HepG2 (cell line): ENCODE results near the gene SH3BP5. TPM values are rescaled to one million over a fixed set of nuclear protein-coding genes. Genes with fewer than 3 reads are reported as not detected.

ENCODE experiments used
- ATAC-seq: fragments of 200-7000 bp; cut with Tn5 transposase; 3 replicates; pipeline ENCODE4 v1.9.1; 2020; ENCODE audit warnings: mild to moderate bottlenecking, moderate library complexity
- BruUV-seq: library from RNA; stranded (reverse); fragments of 400-500 nt; replicated peaks from 2 replicates; lab custom pipeline; 2021; lab: Mats Ljungman, UMichigan
- CTCF ChIA-PET: fragments of 300-600 bp; formaldehyde crosslinking; extraction: SDS; loops from one replicate; lab custom pipeline; 2021; ENCODE audit warnings: low total read pairs, inconsistent platforms, low intra/inter-chr PET ratio; lab: Yijun Ruan, JAX
- POLR2A ChIA-PET: fragments of 350-600 bp; sonication (Branson Sonifier 250); formaldehyde crosslinking; loops from one replicate; lab custom pipeline; 2020; ENCODE audit warnings: antibody characterized with exemption, inconsistent platforms; lab: Yijun Ruan, JAX
- DNase-seq: peaks from one replicate; pipeline ENCODE4 v3.0.0-alpha.2; 2015; ENCODE audit warnings: low spot score
- FAIRE-seq: peaks from 3 replicates; lab custom pipeline; 2011; peaks lifted over from hg19 to GRCh38; lab: Jason Lieb, UNC
- H2AFZ ChIP-seq: one replicate; pipeline ENCODE4 v1.6.1; 2011; ENCODE audit warnings: low read length, inconsistent platforms
- H3K27ac ChIP-seq: fragments of 300-600 bp; 3 replicates; pipeline ENCODE4 v1.8.0; 2011; ENCODE audit warnings: mixed run types, mild to moderate bottlenecking, mixed read lengths, low read length, inconsistent platforms; ENCODE audit not compliant: insufficient read depth; ENCODE audit errors: extremely low read length
- H3K27me3 ChIP-seq, 2 experiments: fragments of 200-600 bp in 1 of 2; 2 replicates in 1 of 2; 3 replicates in 1 of 2; pipeline versions ENCODE4 v1.6.0 to v1.8.0; 2011; ENCODE audit warnings: low read length in 2 of 2, mild to moderate bottlenecking in 2 of 2, moderate library complexity in 2 of 2, inconsistent platforms in 1 of 2; ENCODE audit not compliant: insufficient read depth in 2 of 2, control insufficient read depth in 1 of 2
- H3K36me3 ChIP-seq, 2 experiments: fragments of 200-600 bp in 1 of 2; replicated peaks in 1 of 2; 2 replicates in 1 of 2; 3 replicates in 1 of 2; pipeline versions ENCODE4 v1.5.1 to v1.8.0; 2011; ENCODE audit warnings: low read length in 2 of 2, inconsistent platforms in 1 of 2; ENCODE audit not compliant: insufficient read depth in 2 of 2, control insufficient read depth in 1 of 2
- H3K4me1 ChIP-seq: 2 replicates; pipeline ENCODE4 v1.5.1; 2012; ENCODE audit warnings: low read length, inconsistent platforms; ENCODE audit not compliant: insufficient read depth
- H3K4me2 ChIP-seq: 2 replicates; pipeline ENCODE4 v1.6.0; 2011; ENCODE audit warnings: low read depth, low read length, inconsistent platforms
- H3K4me3 ChIP-seq, 3 experiments: fragments of 200-600 bp in 1 of 3; sonication (generic), shearing (Covaris generic) in 1 of 3; replicated peaks in 1 of 3; 2 replicates each; pipeline ENCODE4 v1.5.1; 2011 to 2016; ENCODE audit warnings: low read length in 3 of 3, inconsistent platforms in 2 of 3, low read depth in 2 of 3, mild to moderate bottlenecking in 2 of 3, control low read depth in 1 of 3, mixed read lengths in 1 of 3; ENCODE audit not compliant: insufficient read depth in 1 of 3
- H3K79me2 ChIP-seq: one replicate; pipeline ENCODE4 v1.6.1; 2011; ENCODE audit warnings: low read length, inconsistent platforms; ENCODE audit not compliant: insufficient read depth
- H3K9ac ChIP-seq: 2 replicates; pipeline ENCODE4 v1.6.0; 2011; ENCODE audit warnings: mild to moderate bottlenecking, low read depth, low read length, inconsistent platforms; ENCODE audit not compliant: insufficient read depth
- H3K9me3 ChIP-seq: 2 replicates; pipeline ENCODE4 v1.5.1; 2012; ENCODE audit warnings: mild to moderate bottlenecking, low read length
- H4K20me1 ChIP-seq: 2 replicates; pipeline ENCODE4 v1.6.0; 2011; ENCODE audit warnings: inconsistent platforms, mild to moderate bottlenecking, low read length, moderate library complexity; ENCODE audit not compliant: insufficient read depth
- CREM ChIP-seq, 2 experiments: sonication (generic) in 1 of 2; formaldehyde crosslinking in 1 of 2; IDR thresholded peaks; 2 replicates each; pipeline versions ENCODE4 v1.4.0 to v1.6.1; 2016 to 2020; ENCODE audit warnings: antibody characterized with exemption in 1 of 2, mild to moderate bottlenecking in 1 of 2, missing genetic modification reagents in 1 of 2
- DDIT3 ChIP-seq: sonication (generic); formaldehyde crosslinking; IDR thresholded peaks from 2 replicates; pipeline ENCODE4 v1.4.0; 2020; ENCODE audit warnings: mild to moderate bottlenecking, missing genetic modification reagents
- FOXK2 ChIP-seq: fragments of 450-650 bp; IDR thresholded peaks from 2 replicates; pipeline ENCODE4 v1.6.1; 2016
- GLI4 ChIP-seq: sonication (generic); formaldehyde crosslinking; IDR thresholded peaks from 2 replicates; pipeline ENCODE4 v1.5.1; 2020; ENCODE audit warnings: missing genetic modification reagents, mild to moderate bottlenecking, moderate library complexity, borderline replicate concordance
- GTF3A ChIP-seq: sonication (generic); formaldehyde crosslinking; conservative IDR thresholded peaks from 2 replicates; pipeline ENCODE4 v1.4.0; 2020; ENCODE audit warnings: mild to moderate bottlenecking, missing genetic modification reagents
- HOXA3 ChIP-seq: sonication (generic); formaldehyde crosslinking; IDR thresholded peaks from 2 replicates; pipeline ENCODE4 v1.5.0; 2020; ENCODE audit warnings: missing genetic modification reagents
- KAT2B ChIP-seq: fragments of 150-350 bp; IDR thresholded peaks from 2 replicates; pipeline ENCODE4 v1.6.1; 2014; ENCODE audit warnings: low read depth, low read length, borderline replicate concordance
- KLF13 ChIP-seq: sonication (generic); formaldehyde crosslinking; IDR thresholded peaks from 2 replicates; pipeline ENCODE4 v1.4.0; 2020; ENCODE audit warnings: mild to moderate bottlenecking, missing genetic modification reagents
- RFX3 ChIP-seq: IDR thresholded peaks from 2 replicates; pipeline ENCODE4 v1.6.1; 2016; ENCODE audit warnings: missing biosample characterization, missing genetic modification reagents
- SSRP1 ChIP-seq: IDR thresholded peaks from 2 replicates; pipeline ENCODE4 v1.6.1; 2016; ENCODE audit warnings: control low read depth
- ZBTB21 ChIP-seq: sonication (generic); formaldehyde crosslinking; IDR thresholded peaks from 2 replicates; pipeline ENCODE4 v1.4.0; 2020; ENCODE audit warnings: missing genetic modification reagents
- ZBTB7B ChIP-seq: sonication (generic); formaldehyde crosslinking; IDR thresholded peaks from 2 replicates; pipeline ENCODE4 v1.4.0; 2020; ENCODE audit warnings: missing genetic modification reagents
- ZFP36L2 ChIP-seq: sonication (generic); formaldehyde crosslinking; IDR thresholded peaks from 2 replicates; pipeline ENCODE4 v1.4.0; 2020; ENCODE audit warnings: missing genetic modification reagents
- ZNF264 ChIP-seq: sonication (generic); formaldehyde crosslinking; IDR thresholded peaks from 2 replicates; pipeline ENCODE4 v1.4.0; 2020; ENCODE audit warnings: missing genetic modification reagents
- ZNF33A ChIP-seq: sonication (generic); formaldehyde crosslinking; IDR thresholded peaks from 2 replicates; pipeline ENCODE4 v1.5.1; 2020; ENCODE audit warnings: missing genetic modification reagents, mild to moderate bottlenecking, moderate library complexity, borderline replicate concordance
- ZNF354B ChIP-seq: sonication (generic); formaldehyde crosslinking; IDR thresholded peaks from 2 replicates; pipeline ENCODE4 v1.8.0; 2022; ENCODE audit warnings: mild to moderate bottlenecking, missing genetic modification reagents
- ZNF557 ChIP-seq: sonication (generic); formaldehyde crosslinking; IDR thresholded peaks from 2 replicates; pipeline ENCODE4 v1.4.0; 2020; ENCODE audit warnings: missing genetic modification reagents
- ZNF577 ChIP-seq: sonication (generic); formaldehyde crosslinking; IDR thresholded peaks from 2 replicates; pipeline ENCODE4 v1.4.0; 2020; ENCODE audit warnings: mild to moderate bottlenecking, low read depth, missing genetic modification reagents, borderline replicate concordance
- ZNF598 ChIP-seq: sonication (generic); formaldehyde crosslinking; IDR thresholded peaks from 2 replicates; pipeline ENCODE4 v1.5.1; 2020; ENCODE audit warnings: mild to moderate bottlenecking, missing genetic modification reagents, borderline replicate concordance
- ZNF720 ChIP-seq: sonication (generic); formaldehyde crosslinking; IDR thresholded peaks from 2 replicates; pipeline ENCODE4 v1.4.0; 2020; ENCODE audit warnings: missing genetic modification reagents
- ZSCAN22 ChIP-seq: sonication (generic); formaldehyde crosslinking; IDR thresholded peaks from 2 replicates; pipeline ENCODE4 v1.4.0; 2020; ENCODE audit warnings: mild to moderate bottlenecking, missing genetic modification reagents
- ZSCAN9 ChIP-seq: IDR thresholded peaks from 2 replicates; pipeline ENCODE4 v1.6.1; 2016; ENCODE audit warnings: borderline replicate concordance
- WGBS: methylation state at CpG from one replicate; pipeline ENCODE4 v1.1.6; 2017; ENCODE audit warnings: low lambda C conversion rate; 5-methylcytosine and 5-hydroxymethylcytosine counted together
- in situ Hi-C: cut with HindIII; loops from 2 replicates; pipeline ENCODE4 v1.10.0; 2017; ENCODE audit warnings: low pct_unique_long_range_greater_than_20kb; ENCODE audit not compliant: extremely low pct_ligation_motif_present
- intact Hi-C: fragments of 100-400 bp; cut with micrococcal nuclease; formaldehyde crosslinking; loops from one replicate; pipeline ENCODE4 v1.10.0; 2022; ENCODE audit not compliant: unreplicated experiment
- polyA plus RNA-seq, 8 experiments: library from polyadenylated mRNA; depleted of rRNA in 3 of 8; stranded (reverse) in 7 of 8; unstranded in 1 of 8; fragments of >200 nt; fragmentation: Illumina TruSeq in 4 of 8; extraction: Trizol in 4 of 8; gene quantifications; 2 replicates each; pipeline versions ENCODE4 v1.2.1 to v1.2.3, GENCODE V29; 2011 to 2016; ENCODE audit warnings: low read depth in 4 of 8, missing spikeins in 1 of 8, mixed read lengths in 1 of 8; ENCODE audit not compliant: insufficient read depth in 1 of 8
- total RNA-seq, 5 experiments: library from RNA; depleted of rRNA; stranded (reverse); fragments of >200 nt; fragmentation: Illumina TruSeq; extraction: Trizol; gene quantifications; 2 replicates each; pipeline ENCODE4 v1.2.3, GENCODE V29; 2016; ENCODE audit warnings: low read depth in 1 of 5
- TF ChIP-seq, protein P1 (sequence below): sonication (generic); formaldehyde crosslinking; IDR thresholded peaks from 2 replicates; pipeline ENCODE4 v1.4.0; 2020; ENCODE audit warnings: missing genetic modification reagents

SH3BP5 gene
- total and polyA plus RNA-seq, 2 of the 13 experiments (the other 11 are each of a cell fraction or from before 2014, with no cell fraction given): 0.09 to 0.16 TPM

DNA sequence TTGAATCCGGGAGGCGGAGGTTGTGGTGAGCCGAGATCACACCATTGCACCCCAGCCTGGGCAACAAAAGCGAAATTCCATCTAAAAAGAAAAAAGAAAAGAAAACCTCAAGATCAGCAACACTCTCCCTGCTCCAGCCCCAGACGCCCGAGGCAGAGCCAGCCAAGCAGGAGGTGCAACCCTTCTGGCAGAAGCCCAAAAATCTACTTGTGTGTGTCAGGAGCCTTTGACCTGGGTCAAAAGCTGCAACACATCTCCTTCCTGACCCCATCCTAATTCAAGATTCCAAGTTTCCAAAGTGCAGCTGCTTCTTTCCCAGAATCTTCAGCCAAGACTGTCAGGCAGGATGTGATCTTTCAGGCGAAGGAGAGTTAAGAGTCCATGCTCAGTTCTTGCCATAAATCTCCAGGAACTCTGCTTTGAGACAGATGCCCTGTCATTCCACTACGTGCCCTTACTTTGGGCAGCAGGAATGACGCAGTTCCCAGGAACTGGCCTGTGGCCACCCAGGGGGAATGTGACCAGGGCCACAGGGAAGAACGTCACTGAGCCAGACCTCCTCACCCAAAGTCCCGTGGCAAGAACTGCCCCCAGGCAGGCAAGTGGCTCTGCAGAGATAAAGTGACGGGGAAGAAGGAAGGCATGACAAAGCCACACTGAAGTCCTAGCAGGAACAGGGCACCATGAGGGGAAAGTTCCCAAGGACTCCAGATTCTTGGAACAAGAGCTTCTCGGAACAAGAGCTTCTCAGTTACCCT, 39.4 kb downstream of the SH3BP5 start:
- POLR2A ChIA-PET: no interaction called here
- BruUV-seq: no TSS peak

GRCh38 chr3:15291589-15292541, 40.5 kb downstream of the SH3BP5 start:
- no peak for FAIRE-seq
- POLR2A ChIA-PET: no interaction called here
- TF ChIP-seq ZNF598 (CRISPR knock-in tag) (no peak), ZBTB21 (CRISPR knock-in tag) (no peak), DDIT3 (CRISPR knock-in tag) (no peak), ZNF33A (no peak), GLI4 (no peak), KLF13 (no peak), ZSCAN9 (no peak), ZNF264 (CRISPR knock-in tag) (no peak), ZFP36L2 (CRISPR knock-in tag) (no peak), ZNF354B (CRISPR knock-in tag) (no peak)
- TF ChIP-seq, protein P1, sequence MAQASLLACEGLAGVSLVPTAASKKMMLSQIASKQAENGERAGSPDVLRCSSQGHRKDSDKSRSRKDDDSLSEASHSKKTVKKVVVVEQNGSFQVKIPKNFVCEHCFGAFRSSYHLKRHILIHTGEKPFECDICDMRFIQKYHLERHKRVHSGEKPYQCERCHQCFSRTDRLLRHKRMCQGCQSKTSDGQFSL (CRISPR knock-in tag): no peak
- Histone ChIP-seq H3K4me2 (no peak overlapping the region), H2AFZ (no peak overlapping the region), H3K9me3 (no peaks in the 10 kb centered on the region), H3K4me3 (no peak overlapping the region), H3K27me3 (no peaks in the 10 kb centered on the region), H3K36me3 (no peaks in the 10 kb centered on the region), H3K79me2 (no peaks in the 10 kb centered on the region), H3K9ac (no peak overlapping the region), H4K20me1 (no peaks in the 10 kb centered on the region), H3K4me1 (no peaks in the 10 kb centered on the region), H3K27ac (no peak overlapping the region)
- 60% methylated on average over 6 of the region's 6 CpGs for WGBS
- intact Hi-C loops (no loop called here), in situ Hi-C loops (no loop called here)
- ATAC-seq: no peak
- no peak for DNase-seq
- BruUV-seq: no TSS peak
- CTCF ChIA-PET: no interaction called here

More for the DNA sequence above, 39.4 kb downstream of the SH3BP5 start:
- CTCF ChIA-PET: no interaction called here
- intact Hi-C loops: no loop called here
- Histone ChIP-seq H3K27ac (no peak overlapping the region), H3K9ac (no peak overlapping the region), H2AFZ (no peak overlapping the region), H3K79me2 (no peaks in the 10 kb centered on the region), H3K4me1 (no peaks in the 10 kb centered on the region), H4K20me1 (no peaks in the 10 kb centered on the region), H3K4me3 (no peak overlapping the region), H3K9me3 (no peaks in the 10 kb centered on the region), H3K27me3 (no peaks in the 10 kb centered on the region; a peak in 1 of 5 replicates), H3K36me3 (no peaks in the 10 kb centered on the region), H3K4me2 (no peak overlapping the region)
- ATAC-seq: no peak
- DNase-seq: no peak
- 53% methylated on average over 13 of the region's 13 CpGs for WGBS
- no peak for FAIRE-seq
- TF ChIP-seq ZNF264 (CRISPR knock-in tag) (no peak), FOXK2 (no peak), ZBTB7B (CRISPR knock-in tag) (no peak), RFX3 (CRISPR knock-in tag) (no peak), ZSCAN22 (CRISPR knock-in tag) (no peak), HOXA3 (CRISPR knock-in tag) (no peak), CREM (IDR thresholded peaks at IDR 0.05) (no peak), CREM (CRISPR knock-in tag; IDR thresholded peaks at IDR 0.05) (no peak), ZNF577 (no peak), ZNF557 (no peak), KAT2B (no peak), SSRP1 (CRISPR knock-in tag) (no peak), GTF3A (CRISPR knock-in tag) (no peak), ZNF720 (no peak)
- in situ Hi-C loops: no loop called here
